A549 (cell line): ENCODE measurements around the gene MRPS6.

Experiments used
- POLR2AphosphoS2 ChIP-seq: conservative IDR thresholded peaks from 2 replicates; pipeline ENCODE4 v1.6.1; 2012; ENCODE audit warnings: low read length, improper control_type of control experiment, inconsistent platforms
- ZSCAN20 ChIP-seq: fragments of 250-450 bp; sonication (Bioruptor Pico); IDR thresholded peaks from 2 replicates; pipeline ENCODE4 v1.8.0; 2022; ENCODE audit warnings: mild to moderate bottlenecking, moderate library complexity
- TF ChIP-seq, protein P1 (sequence below): IDR thresholded peaks from 2 replicates; pipeline ENCODE4 v1.6.1; 2012
- TF ChIP-seq, protein P2 (sequence below): IDR thresholded peaks from 2 replicates; pipeline ENCODE4 v1.6.1; 2012

DNA sequence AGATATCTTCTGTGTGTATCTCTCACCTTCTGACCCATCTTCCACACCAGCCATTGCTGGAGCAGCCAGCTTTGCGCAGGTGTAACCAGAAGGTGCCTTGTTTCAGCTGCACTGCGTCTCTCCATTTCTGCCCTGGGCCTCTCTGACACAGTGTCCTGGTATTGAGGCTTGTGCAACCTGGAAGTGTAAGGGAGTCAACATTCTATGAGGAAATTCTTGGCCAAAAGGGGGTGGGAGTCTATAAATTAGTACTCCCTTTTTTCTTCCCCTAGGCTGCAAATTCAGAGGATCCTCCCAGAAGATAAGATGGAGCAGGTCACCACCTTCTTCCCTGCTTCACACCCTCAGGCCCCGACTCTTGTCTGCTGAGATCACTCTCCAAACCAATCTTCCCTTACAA lies 109.1 kb downstream of the MRPS6 start:
- TF ChIP-seq POLR2AphosphoS2, result no peak
- TF ChIP-seq, protein P1, sequence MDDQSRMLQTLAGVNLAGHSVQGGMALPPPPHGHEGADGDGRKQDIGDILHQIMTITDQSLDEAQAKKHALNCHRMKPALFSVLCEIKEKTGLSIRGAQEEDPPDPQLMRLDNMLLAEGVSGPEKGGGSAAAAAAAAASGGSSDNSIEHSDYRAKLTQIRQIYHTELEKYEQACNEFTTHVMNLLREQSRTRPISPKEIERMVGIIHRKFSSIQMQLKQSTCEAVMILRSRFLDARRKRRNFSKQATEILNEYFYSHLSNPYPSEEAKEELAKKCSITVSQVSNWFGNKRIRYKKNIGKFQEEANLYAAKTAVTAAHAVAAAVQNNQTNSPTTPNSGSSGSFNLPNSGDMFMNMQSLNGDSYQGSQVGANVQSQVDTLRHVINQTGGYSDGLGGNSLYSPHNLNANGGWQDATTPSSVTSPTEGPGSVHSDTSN, result no peak
- TF ChIP-seq, protein P2, sequence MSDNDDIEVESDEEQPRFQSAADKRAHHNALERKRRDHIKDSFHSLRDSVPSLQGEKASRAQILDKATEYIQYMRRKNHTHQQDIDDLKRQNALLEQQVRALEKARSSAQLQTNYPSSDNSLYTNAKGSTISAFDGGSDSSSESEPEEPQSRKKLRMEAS, result no peak
- TF ChIP-seq ZSCAN20 (CRISPR knock-in tag), result no peak
